ENCODE results near the gene UBTD1. TPM values are rescaled to one million over a fixed set of nuclear protein-coding genes. Genes with fewer than 3 reads are reported as not detected.

UBTD1 gene
- total RNA-seq, 1 donor from 2014 or later = 105 TPM

- no peak for DNase-seq (ENCODE audit: extremely low read depth, low read depth, low spot score)
Observed at GRCh38 chr10:97578171-97578844, 79.6 kb downstream of the UBTD1 start.

- DNase-seq (ENCODE audit: extremely low read depth, low read depth, low spot score) = no peak
Observed at GRCh38 chr10:97580421-97581367, 82.0 kb downstream of the UBTD1 start.

GRCh38 chr10:97582169-97582568, 83.4 kb downstream of the UBTD1 start:
- DNase-seq (ENCODE audit: extremely low read depth, low read depth, low spot score) = no peak

- DNase-seq (ENCODE audit: extremely low read depth, low read depth, low spot score) = no peak
Observed at GRCh38 chr10:97583476-97583875, 84.8 kb downstream of the UBTD1 start.

GRCh38 chr10:97584060-97584797, 85.5 kb downstream of the UBTD1 start, which contains the start of gene HOGA1:
Gene HOGA1, plus strand, starts transcription at chr10:97584389. Its CDS starts 315 bp downstream, at chr10:97584704.
- no peak for DNase-seq (ENCODE audit: extremely low read depth, low read depth, low spot score)

- no peak for DNase-seq (ENCODE audit: extremely low read depth, low read depth, low spot score)
Observed at GRCh38 chr10:97584798-97585438, 86.2 kb downstream of the UBTD1 start.

- DNase-seq (ENCODE audit: extremely low read depth, low read depth, low spot score) = no peak
Observed at GRCh38 chr10:97585439-97585811, 86.7 kb downstream of the UBTD1 start.

- no peak for DNase-seq (ENCODE audit: extremely low read depth, low read depth, low spot score)
Observed at GRCh38 chr10:97587183-97587582, 88.5 kb downstream of the UBTD1 start.

GRCh38 chr10:97589479-97589878, 90.8 kb downstream of the UBTD1 start, which contains the start of gene C10orf62:
Gene C10orf62, plus strand, starts transcription at chr10:97589721. Its CDS starts 177 bp downstream, at chr10:97589898.
- no peak for DNase-seq (ENCODE audit: extremely low read depth, low read depth, low spot score)

- no peak for DNase-seq (ENCODE audit: extremely low read depth, low read depth, low spot score)
Observed at GRCh38 chr10:97590082-97590747, 91.5 kb downstream of the UBTD1 start.

GRCh38 chr10:97590748-97591495, 92.2 kb downstream of the UBTD1 start:
- no peak for DNase-seq (ENCODE audit: extremely low read depth, low read depth, low spot score)

- no peak for DNase-seq (ENCODE audit: extremely low read depth, low read depth, low spot score)
Observed at GRCh38 chr10:97593421-97593820, 94.7 kb downstream of the UBTD1 start.

GRCh38 chr10:97596101-97597082, 97.7 kb downstream of the UBTD1 start:
- peak; percentile 93 for DNase-seq (ENCODE audit: extremely low read depth, low read depth, low spot score)

- DNase-seq (ENCODE audit: extremely low read depth, low read depth, low spot score) = no peak
Observed at GRCh38 chr10:97597778-97598177, 99.1 kb downstream of the UBTD1 start.

- DNase-seq (ENCODE audit: extremely low read depth, low read depth, low spot score) = no peak
Observed at GRCh38 chr10:97598407-97599271, 99.9 kb downstream of the UBTD1 start.

- DNase-seq (ENCODE audit: extremely low read depth, low read depth, low spot score) = no peak
Observed at GRCh38 chr10:97599272-97599619, 100.5 kb downstream of the UBTD1 start.

- DNase-seq (ENCODE audit: extremely low read depth, low read depth, low spot score) = no peak
Observed at GRCh38 chr10:97600616-97601015, 101.9 kb downstream of the UBTD1 start.

Data from glomerular endothelial cell (primary cell).